Epithelial cell of esophagus (primary cell): ENCODE results near the gene GRIA4.
"Not testable (repeated sequence)": the region's sequence is repeated elsewhere in the genome, so short reads cannot be mapped to it uniquely, and the experiment has no call there.

Source experiments
- DNase-seq: peaks from one replicate; pipeline ENCODE4 v3.0.0; 2010; ENCODE audit warnings: low read depth
- H3K4me3 ChIP-seq: 2 replicates; pipeline ENCODE4 v1.5.1; 2011; ENCODE audit warnings: mild to moderate bottlenecking, low read length, control low read depth
- CTCF ChIP-seq: IDR thresholded peaks from 2 replicates; pipeline ENCODE4 v1.5.1; 2011; ENCODE audit warnings: low read depth, mild to moderate bottlenecking, low read length, control low read depth, inconsistent platforms; ENCODE audit not compliant: insufficient read depth; ENCODE audit errors: missing control alignments

Gene GRIA4

GRCh38 chr11:105988197-105988596, 378.3 kb downstream of the GRIA4 start:
- no peak for TF ChIP-seq CTCF
- no peak for DNase-seq
- H3K4me3 ChIP-seq, result no peak overlapping the region

GRCh38 chr11:105989124-105989523, 379.3 kb downstream of the GRIA4 start:
- no peak for TF ChIP-seq CTCF
- H3K4me3 ChIP-seq, result no peak overlapping the region
- no peak for DNase-seq

- no peak overlapping the region for H3K4me3 ChIP-seq
- no peak for DNase-seq
- no peak for TF ChIP-seq CTCF
Observed at GRCh38 chr11:105991888-105992287, 382.0 kb downstream of the GRIA4 start.

- no peak overlapping the region for H3K4me3 ChIP-seq
- no peak for TF ChIP-seq CTCF
- peak; percentile 50 for DNase-seq
Observed at GRCh38 chr11:106001304-106002012, 391.6 kb downstream of the GRIA4 start.

- DNase-seq, H3K4me3 ChIP-seq: not testable (repeated sequence)
Observed at GRCh38 chr11:106003094-106003493, 393.2 kb downstream of the GRIA4 start.

- no peak overlapping the region for H3K4me3 ChIP-seq
- no peak for TF ChIP-seq CTCF
- no peak for DNase-seq
Observed at GRCh38 chr11:106011481-106011880, 401.6 kb downstream of the GRIA4 start.

GRCh38 chr11:106012744-106013143, 402.9 kb downstream of the GRIA4 start:
- DNase-seq, result peak; percentile 77
- TF ChIP-seq CTCF, result no peak
- H3K4me3 ChIP-seq, result no peak overlapping the region
